Lung microvascular endothelial cell (primary cell): ENCODE results near the gene RAB18. TPM values are rescaled to one million over a fixed set of nuclear protein-coding genes. Genes with fewer than 3 reads are reported as not detected.
"Not testable (repeated sequence)": the region's sequence is repeated elsewhere in the genome, so short reads cannot be mapped to it uniquely, and the experiment has no call there.

Experiments used
- DNase-seq, 2 donors: peaks; one replicate each; pipeline versions ENCODE4 v3.0.0 to v3.0.0-alpha.2; 2010; ENCODE audit warnings: low read depth in 2 of 2
- total RNA-seq: library from RNA; depleted of rRNA; stranded (reverse); fragments of >200 nt; gene quantifications from 2 replicates; pipeline ENCODE4 v1.2.1, GENCODE V29; 2014

Gene RAB18
- total RNA-seq, 1 donor from 2014 or later = 41.1 TPM

DNA sequence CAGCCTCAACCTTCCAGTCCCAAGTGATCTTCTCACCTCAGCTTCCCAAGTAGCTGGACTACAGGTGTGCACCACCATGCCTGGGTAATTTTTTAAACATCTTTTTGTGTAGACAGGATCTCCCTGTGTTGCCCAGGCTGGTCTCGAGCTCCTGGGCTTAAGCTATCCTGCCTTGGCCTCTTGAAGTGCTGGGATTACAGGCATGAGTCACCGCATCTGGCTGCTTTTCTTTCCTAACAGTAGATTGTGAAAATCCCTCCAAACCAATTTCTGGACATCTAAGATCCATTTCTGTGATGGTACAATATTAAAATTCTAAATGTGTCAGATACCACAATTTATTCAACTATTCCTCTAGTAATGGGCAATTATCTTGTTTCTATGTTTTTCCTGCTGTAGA is 38.7 kb downstream of the RAB18 start:
- no peak for DNase-seq

DNA sequence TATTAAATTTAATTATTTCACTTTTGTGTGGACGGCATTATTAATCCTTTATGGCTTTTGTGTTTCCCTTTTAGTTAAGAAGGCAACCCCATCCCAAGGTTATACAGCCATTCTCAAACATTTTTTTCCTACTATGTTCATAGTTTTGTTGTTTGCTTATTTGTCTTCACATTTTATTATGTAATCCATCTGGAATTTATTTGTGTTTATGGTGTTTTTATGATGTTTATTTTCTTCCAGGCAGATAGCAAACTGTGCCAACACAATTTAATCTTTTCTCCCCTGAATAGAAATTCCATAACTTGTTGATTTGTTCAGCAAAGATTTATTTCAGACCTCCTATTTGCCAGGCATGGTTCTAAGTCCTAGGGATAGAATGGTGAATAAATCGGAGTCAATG is 42.9 kb downstream of the RAB18 start:
- DNase-seq = no peak

DNA sequence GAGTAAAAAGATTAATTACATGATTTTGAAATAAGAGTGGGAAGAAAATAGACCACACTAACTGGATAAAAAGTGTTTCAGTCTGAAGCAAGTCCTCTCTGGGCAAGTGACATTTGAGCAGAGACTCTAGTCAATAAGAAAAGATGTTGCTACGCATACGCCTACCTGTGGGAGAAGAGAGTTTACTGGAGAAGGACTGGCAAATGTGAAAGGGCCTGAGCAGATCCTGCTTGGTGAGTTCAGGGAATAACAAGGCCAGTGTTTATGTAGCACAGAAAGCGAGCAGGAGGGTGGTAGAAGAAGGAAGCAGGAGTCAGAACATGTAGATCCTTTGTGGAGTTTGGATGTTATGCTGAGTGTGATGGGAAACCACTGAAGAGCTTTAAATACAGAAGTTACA is 43.4 kb downstream of the RAB18 start:
- no peak for DNase-seq

DNA sequence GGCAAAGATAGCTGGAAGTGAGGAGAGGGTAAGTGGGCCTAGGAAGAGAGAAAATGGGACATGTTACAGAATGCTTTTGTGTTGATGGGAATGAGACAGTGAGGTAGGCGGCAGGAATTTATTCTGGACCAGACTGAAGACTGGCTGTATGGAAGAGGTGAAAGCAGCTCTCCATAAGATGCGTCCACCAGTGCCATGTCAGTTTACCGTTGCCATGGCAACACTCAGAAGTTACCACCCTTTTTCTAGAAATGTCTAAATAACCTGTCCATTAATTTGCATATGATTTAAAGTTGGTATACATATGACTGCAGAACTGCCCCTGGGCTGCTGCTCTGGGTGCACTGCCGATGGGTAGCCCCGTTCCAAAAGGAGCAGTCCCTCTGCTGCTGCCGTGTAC is 46.7 kb downstream of the RAB18 start:
- no peak for DNase-seq

DNA sequence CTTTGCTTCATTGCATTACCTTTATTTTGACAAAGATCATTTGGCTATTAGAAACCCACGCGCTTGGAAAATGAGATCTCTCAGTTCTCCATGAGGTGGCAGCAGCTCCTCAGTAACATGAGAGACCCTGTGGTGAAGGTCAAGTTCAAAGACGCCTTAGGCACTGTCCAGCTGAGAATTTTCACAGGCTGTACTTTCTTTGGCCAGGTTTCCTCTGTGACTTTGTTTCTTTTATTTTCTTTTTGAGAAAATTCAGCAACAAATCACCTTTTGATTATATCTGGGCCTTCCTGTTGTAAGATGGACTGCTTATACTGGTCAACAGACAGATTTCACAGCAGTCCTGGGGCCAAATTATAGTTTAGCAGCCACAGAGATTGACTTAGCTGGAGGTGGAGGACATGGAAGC is 54.5 kb downstream of the RAB18 start:
- peak; percentile 41 to 50 for DNase-seq

DNA sequence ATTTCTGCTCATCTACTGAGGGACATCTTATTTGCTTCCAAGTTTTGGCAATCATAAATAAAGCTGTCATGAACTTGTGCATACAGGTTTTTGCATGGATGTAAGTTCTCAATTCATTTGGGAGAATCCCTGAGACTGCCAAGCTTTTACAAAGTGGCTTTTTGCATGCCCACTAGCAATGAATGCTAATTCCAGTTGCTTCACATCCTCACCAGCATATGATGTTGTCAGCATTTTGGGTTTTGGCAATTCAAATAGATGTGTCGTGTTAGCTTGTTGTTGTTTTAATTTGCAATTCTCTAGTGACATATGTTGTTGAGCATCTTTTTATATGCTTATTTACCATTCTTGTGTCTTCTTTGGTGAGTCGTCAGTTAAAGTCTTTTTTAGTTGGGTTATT is 57.2 kb downstream of the RAB18 start:
- DNase-seq = no peak

DNA sequence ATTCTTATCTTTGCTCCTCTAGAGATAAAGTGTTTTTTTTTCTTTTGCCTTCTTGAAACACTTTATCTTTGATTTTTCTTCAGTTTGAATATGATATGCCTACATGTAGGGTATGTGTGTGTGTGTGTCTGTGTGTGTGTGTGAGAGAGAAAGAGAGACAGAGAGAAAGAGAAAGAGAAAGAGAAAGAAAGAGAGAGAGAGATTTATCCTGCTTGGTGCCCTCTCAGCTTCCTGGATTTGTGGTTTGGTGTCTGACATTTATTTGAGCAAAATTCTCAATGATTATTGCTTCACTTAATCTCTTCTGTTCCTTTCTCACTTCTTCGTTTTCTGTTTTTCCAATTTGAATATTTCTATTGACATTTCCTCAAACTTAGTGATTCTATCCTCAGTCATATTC is 60.3 kb downstream of the RAB18 start:
- no peak for DNase-seq

DNA sequence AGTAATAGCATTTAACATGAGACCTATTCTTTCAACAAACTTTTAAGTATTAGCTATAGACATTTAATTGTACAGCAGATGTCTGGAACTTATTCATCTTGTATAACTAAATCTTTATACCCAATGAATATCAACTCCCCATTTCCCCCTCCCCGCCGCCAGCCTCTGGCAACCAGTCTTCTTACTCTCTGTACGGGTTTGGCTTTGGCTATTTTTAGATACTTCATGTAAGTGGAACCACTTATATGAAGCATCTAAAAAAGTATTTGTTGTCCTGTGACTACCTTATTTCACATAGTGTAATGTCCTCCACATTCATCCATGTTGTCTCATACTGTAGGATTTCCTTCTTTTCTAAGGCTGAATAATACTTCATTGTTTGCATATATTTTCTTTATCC is 60.8 kb downstream of the RAB18 start:
- no peak for DNase-seq

DNA sequence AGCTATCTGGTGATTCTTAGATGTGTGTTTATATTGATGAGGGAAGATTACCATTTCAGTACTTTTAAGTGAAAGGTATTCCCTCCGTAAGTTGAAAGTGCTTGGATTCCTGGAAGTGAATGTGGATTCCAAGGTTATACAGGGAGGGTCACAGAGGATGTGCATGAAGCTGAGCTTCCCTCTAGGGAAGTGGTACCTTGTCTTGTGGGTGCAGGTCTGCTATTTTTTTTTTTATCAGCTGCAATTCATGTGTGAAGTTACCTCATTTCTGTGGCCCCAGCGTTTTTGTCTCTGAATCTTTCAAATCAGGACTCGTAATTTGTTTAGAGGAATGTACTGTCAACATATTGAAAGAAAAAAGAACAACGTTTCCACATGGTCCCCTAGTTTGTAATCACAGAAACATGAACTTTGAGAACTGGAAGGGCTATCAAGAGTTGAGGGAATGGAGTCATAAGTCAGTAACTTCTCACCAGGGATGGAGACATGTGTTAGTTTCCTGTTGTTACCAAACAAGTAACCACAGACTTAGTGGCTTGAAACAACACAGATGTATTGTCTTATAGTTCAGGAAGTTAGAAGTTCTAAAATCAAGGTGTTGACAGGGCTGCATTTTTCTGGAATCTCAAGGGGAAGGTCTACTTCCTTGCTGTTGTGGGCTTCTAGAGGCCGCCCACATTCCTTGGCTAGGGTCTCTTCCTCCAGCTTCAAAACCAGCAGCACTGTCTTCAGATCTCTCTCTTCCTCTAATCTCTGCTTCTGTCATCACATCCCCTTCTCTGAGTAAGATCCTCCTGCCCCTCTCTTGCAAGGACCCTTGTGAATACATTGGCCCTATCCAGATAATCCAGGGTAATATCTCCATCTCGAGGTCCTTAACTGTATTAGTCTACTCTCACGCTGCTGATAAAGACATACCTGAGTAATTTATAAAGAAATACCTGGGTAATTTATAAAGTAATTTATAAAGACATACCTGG is 64.4 kb downstream of the RAB18 start:
- no peak for DNase-seq

DNA sequence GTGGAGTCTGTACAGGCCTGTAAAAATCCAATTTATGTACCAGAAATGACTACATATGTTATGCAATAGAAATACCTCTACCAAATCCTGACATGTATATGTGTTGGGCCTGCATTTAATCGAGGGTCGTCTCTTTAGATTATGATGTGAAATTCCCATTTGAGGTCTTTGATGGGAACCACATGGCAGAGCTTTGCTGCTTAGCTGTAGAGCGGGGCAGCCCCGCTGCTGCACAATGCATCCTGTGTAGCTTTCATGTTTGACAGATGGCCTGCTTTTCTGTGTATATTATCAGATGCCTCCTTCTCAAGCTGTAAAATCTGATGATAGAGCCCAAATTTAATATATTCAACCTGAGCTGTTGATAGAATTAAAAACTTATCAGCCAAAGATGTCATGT is 65.8 kb downstream of the RAB18 start:
- DNase-seq = no peak

DNA sequence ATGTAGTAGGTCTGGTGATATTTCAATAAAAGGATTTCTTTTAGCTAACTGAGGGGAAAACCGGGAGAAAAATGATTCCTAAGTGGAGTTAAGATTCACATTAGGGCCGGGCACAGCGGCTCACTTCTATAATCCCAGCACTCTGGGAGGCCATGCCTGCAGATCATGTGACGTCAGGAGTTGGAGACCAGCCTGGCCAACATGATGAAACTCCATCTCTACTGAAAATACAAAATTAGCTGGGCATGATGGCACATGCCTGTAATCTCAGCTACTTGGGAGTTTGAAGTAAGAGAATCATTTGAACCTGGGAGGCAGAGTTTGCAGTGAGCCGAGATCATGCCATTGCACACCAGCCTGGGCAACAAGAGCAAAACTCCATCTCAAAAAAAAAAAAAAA is 72.9 kb downstream of the RAB18 start:
- not testable (repeated sequence) for DNase-seq

DNA sequence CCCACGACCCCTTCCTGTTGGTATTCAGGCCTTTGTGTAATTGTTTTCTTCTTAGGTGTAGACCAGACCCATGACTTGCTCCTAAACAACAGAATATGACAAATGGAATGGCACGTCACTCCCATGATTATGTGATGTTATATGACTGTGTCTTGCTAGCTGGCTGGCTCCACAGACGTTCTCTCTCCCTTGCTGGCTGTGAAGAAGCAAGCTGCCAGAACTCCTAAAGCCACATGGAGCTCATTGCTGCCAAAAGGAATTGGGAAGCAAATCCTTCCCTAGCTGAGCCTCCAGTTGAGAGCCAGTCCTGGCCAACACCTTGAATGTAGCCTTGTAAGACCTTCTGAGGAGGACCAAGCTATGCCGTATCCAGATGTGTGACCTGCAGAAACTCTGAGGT is 74.2 kb downstream of the RAB18 start:
- no peak for DNase-seq

DNA sequence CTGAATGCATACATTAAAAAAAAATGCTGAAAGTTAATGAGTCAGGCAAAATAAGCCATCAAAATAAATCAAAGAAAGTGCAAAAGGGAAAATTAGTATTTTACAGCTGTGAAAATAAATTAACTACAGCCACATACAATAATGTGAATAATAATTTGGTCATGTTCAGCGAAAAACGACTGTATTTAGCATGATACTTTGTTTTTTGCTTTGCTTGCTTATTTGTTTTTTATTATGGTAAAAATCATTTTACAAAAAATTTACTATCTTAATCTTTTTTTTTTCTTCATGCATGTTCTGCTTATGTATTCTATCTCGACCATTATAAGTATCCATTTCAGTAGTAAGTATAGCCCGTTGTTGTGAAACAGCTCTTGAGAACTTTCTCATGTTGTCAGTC is 77.1 kb downstream of the RAB18 start:
- DNase-seq = no peak

DNA sequence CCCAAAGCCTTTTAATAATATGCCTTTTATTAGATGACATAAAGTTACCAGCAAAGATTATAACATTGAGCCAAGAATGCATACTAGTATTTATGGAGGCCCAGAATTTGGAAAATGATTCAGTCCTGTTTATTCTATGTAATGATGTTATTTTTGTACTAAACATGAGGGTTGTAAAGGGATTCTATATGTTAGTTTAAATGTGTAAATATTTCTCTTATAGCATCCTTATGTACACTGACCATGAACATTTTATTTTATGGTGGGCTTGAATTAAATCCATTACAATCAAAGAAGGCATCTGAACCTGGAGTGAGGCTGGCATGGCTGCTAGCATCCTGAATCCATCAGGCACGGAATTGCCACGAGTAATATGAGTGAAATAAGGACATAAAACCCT is 80.2 kb downstream of the RAB18 start:
- no peak for DNase-seq

Other genes starting within 250 kb of the RAB18 start
- gene MKX, start 241.5 kb downstream of the RAB18 start, total RNA-seq = 0.20 TPM in 1 of 2 replicates, not detected in the other